Adrenal gland (tissue), 5 donors: Measurements from ENCODE around the gene INPP5A.

ENCODE experiments used
- POLR2A ChIP-seq, 2 donors: fragments of 450-650 bp; IDR thresholded peaks; one replicate each; pipeline ENCODE4 v1.6.1; 2017; ENCODE audit warnings: antibody characterized with exemption in 2 of 2, mild to moderate bottlenecking in 2 of 2, moderate library complexity in 1 of 2
- TF ChIP-seq, protein P1 (sequence below), 6 experiments: fragments of 450-650 bp in 4 of 6; fragments of 200-600 bp in 2 of 6; sonication (generic) in 1 of 6; IDR thresholded peaks; 1 replicate in 5 of 6; 2 replicates in 1 of 6; pipeline versions ENCODE4 v1.5.1 to v1.8.0; 2016 to 2021; ENCODE audit warnings: antibody characterized with exemption in 6 of 6, mild to moderate bottlenecking in 2 of 6, moderate library complexity in 1 of 6
- donor health status: DM: no; HTN: no; CAD: no.

DNA sequence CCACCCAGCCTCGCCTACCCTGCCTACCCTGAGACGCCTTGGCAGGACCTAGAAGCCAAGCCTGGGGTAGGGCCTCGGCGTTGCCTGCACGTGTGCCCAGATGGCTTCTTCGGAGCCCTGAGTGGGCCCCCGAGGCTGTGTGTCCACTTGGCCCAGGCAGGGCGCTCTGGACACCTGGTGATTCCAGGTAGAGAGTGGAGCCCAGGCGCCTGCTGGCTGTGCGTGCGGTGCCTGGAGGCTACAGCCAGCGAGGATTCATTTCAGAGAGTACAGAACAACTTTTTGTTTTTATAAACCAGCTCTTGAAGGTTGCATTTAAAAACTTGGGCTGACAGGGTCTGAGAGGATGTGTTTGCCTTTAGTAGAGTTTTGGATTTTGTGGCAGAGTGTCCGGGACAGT, 208.4 kb downstream of the INPP5A start:
- TF ChIP-seq, protein P1, sequence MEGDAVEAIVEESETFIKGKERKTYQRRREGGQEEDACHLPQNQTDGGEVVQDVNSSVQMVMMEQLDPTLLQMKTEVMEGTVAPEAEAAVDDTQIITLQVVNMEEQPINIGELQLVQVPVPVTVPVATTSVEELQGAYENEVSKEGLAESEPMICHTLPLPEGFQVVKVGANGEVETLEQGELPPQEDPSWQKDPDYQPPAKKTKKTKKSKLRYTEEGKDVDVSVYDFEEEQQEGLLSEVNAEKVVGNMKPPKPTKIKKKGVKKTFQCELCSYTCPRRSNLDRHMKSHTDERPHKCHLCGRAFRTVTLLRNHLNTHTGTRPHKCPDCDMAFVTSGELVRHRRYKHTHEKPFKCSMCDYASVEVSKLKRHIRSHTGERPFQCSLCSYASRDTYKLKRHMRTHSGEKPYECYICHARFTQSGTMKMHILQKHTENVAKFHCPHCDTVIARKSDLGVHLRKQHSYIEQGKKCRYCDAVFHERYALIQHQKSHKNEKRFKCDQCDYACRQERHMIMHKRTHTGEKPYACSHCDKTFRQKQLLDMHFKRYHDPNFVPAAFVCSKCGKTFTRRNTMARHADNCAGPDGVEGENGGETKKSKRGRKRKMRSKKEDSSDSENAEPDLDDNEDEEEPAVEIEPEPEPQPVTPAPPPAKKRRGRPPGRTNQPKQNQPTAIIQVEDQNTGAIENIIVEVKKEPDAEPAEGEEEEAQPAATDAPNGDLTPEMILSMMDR (IDR thresholded peaks at IDR 0.05), result no peak
- no peak for TF ChIP-seq POLR2A (IDR thresholded peaks at IDR 0.05)
